ENCODE results near the gene SRP14.
A peak's percentile ranks its signal among the peaks of the same experiment; 100 is the strongest.
"Not testable (repeated sequence)": the region's sequence is repeated elsewhere in the genome, so short reads cannot be mapped to it uniquely, and the experiment has no call there.

Gene SRP14

GRCh38 chr15:40050788-40051470, 11.9 kb upstream of the SRP14 start:
- peak; percentile 44 for DNase-seq (ENCODE audit: low read depth)

- DNase-seq (ENCODE audit: low read depth): no peak
Observed at GRCh38 chr15:40048926-40049475, 10.0 kb upstream of the SRP14 start.

- no peak for DNase-seq (ENCODE audit: low read depth)
Observed at GRCh38 chr15:40048211-40048792, 9.3 kb upstream of the SRP14 start.

GRCh38 chr15:40047415-40048210, 8.6 kb upstream of the SRP14 start:
- DNase-seq (ENCODE audit: low read depth): peak; percentile 92

- DNase-seq (ENCODE audit: low read depth): peak; percentile 90
Observed at GRCh38 chr15:40046721-40047414, 7.9 kb upstream of the SRP14 start.

- DNase-seq (ENCODE audit: low read depth): no peak
Observed at GRCh38 chr15:40045572-40046217, 6.7 kb upstream of the SRP14 start.

- DNase-seq (ENCODE audit: low read depth): peak; percentile 88
Observed at GRCh38 chr15:40044717-40045571, 6.0 kb upstream of the SRP14 start.

- DNase-seq (ENCODE audit: low read depth): no peak
Observed at GRCh38 chr15:40043927-40044716, 5.1 kb upstream of the SRP14 start.

GRCh38 chr15:40042791-40043320, 3.9 kb upstream of the SRP14 start:
- DNase-seq (ENCODE audit: low read depth): no peak

- DNase-seq (ENCODE audit: low read depth): no peak
Observed at GRCh38 chr15:40040770-40041169, 1.8 kb upstream of the SRP14 start.

- no peak for DNase-seq (ENCODE audit: low read depth)
Observed at GRCh38 chr15:40040293-40040635, 1.3 kb upstream of the SRP14 start.

GRCh38 chr15:40038275-40038637, 725 bp downstream of the SRP14 start:
- peak; percentile 48 for DNase-seq (ENCODE audit: low read depth)

GRCh38 chr15:40037721-40038120, 1.3 kb downstream of the SRP14 start:
- DNase-seq (ENCODE audit: low read depth): no peak

- not testable (repeated sequence) for DNase-seq (ENCODE audit: low read depth)
Observed at GRCh38 chr15:40035182-40035581, 3.8 kb downstream of the SRP14 start.

- no peak for DNase-seq (ENCODE audit: low read depth)
Observed at GRCh38 chr15:40034186-40034946, 4.6 kb downstream of the SRP14 start.

GRCh38 chr15:40032125-40032839, 6.7 kb downstream of the SRP14 start:
- no peak for DNase-seq (ENCODE audit: low read depth)

GRCh38 chr15:40031300-40031699, 7.7 kb downstream of the SRP14 start:
- no peak for DNase-seq (ENCODE audit: low read depth)

Data from ELR (cell line).